ENCODE results near the gene ATOH1.

The ATOH1 gene, protein sequence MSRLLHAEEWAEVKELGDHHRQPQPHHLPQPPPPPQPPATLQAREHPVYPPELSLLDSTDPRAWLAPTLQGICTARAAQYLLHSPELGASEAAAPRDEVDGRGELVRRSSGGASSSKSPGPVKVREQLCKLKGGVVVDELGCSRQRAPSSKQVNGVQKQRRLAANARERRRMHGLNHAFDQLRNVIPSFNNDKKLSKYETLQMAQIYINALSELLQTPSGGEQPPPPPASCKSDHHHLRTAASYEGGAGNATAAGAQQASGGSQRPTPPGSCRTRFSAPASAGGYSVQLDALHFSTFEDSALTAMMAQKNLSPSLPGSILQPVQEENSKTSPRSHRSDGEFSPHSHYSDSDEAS

DNA sequence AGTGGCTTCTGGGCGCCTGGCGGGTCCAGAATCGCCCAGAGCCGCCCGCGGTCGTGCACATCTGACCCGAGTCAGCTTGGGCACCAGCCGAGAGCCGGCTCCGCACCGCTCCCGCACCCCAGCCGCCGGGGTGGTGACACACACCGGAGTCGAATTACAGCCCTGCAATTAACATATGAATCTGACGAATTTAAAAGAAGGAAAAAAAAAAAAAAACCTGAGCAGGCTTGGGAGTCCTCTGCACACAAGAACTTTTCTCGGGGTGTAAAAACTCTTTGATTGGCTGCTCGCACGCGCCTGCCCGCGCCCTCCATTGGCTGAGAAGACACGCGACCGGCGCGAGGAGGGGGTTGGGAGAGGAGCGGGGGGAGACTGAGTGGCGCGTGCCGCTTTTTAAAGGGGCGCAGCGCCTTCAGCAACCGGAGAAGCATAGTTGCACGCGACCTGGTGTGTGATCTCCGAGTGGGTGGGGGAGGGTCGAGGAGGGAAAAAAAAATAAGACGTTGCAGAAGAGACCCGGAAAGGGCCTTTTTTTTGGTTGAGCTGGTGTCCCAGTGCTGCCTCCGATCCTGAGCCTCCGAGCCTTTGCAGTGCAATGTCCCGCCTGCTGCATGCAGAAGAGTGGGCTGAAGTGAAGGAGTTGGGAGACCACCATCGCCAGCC is at the start of gene ATOH1:
TSS of gene ATOH1 (plus strand) at position 422 of the 663 bp plus-strand sequence. CDS start at position 596, 174 bp downstream.
- Histone ChIP-seq H3K9me3 (ENCODE audit: low read length) (no peaks in the 10 kb centered on the region), H3K4me1 (ENCODE audit: insufficient read depth, low read length) (peaks cover 26% of the 10 kb centered on the region), H3K36me3 (ENCODE audit: insufficient read depth, low read length) (no peaks in the 10 kb centered on the region), H3K27me3 (ENCODE audit: insufficient read depth, low read length) (peaks cover 90% of the 10 kb centered on the region), H3K4me3 (ENCODE audit: low read length) (peak within 1 kb of the TSS; percentile 44), H2AFZ (ENCODE audit: low read depth, low read length) (peak within 1 kb of the TSS; percentile 93)

DNA sequence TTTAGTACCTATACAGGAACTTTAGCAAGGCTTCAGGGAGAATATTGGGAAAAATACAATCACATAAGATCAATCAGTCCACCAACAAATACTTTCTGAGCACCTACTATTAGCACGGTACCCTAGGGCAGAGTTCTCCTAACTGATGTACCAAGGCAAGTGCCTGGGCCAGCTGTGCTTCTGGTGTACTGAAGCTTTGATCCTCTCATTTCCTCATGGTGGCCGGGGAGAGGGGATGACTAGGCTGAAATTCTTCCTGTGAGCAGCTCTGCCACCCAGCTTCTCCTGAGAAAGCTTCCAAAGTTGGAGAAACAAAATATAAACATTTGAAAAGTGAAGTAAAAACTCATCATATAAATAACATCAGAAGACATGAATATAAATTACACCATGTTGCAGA is 49.3 kb upstream of the ATOH1 start:
- H3K9me3 ChIP-seq (ENCODE audit: low read length) = no peaks in the 10 kb centered on the region
- no peaks in the 10 kb centered on the region for H3K27me3 ChIP-seq (ENCODE audit: insufficient read depth, low read length)
- no peaks in the 10 kb centered on the region for H3K4me1 ChIP-seq (ENCODE audit: insufficient read depth, low read length)
- H3K36me3 ChIP-seq (ENCODE audit: insufficient read depth, low read length) = no peaks in the 10 kb centered on the region
- no peak overlapping the region for H2AFZ ChIP-seq (ENCODE audit: low read depth, low read length)
- H3K4me3 ChIP-seq (ENCODE audit: low read length) = no peak overlapping the region

DNA sequence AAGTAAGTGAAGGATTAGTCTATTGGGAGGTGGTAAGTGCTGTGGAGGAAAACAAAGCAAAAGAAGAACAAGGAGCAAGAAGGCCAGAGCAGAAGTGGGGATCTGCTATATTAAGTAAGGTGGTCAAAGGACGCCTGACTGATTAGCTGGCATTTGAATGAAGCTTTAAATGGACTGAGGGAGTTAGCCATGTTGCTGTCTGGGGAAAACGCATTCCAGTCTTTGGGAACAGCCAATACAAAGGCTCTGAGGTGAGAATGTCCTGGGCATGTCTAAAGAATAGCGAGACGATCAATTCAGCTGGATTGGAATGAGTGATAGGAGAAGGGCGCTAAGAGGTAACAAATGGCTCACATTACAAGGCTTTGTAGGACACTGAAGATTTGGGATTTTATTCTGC is 48.5 kb upstream of the ATOH1 start:
- Histone ChIP-seq H3K9me3 (ENCODE audit: low read length) (no peaks in the 10 kb centered on the region), H3K4me3 (ENCODE audit: low read length) (no peak overlapping the region), H3K36me3 (ENCODE audit: insufficient read depth, low read length) (no peaks in the 10 kb centered on the region), H3K4me1 (ENCODE audit: insufficient read depth, low read length) (no peaks in the 10 kb centered on the region), H2AFZ (ENCODE audit: low read depth, low read length) (no peak overlapping the region), H3K27me3 (ENCODE audit: insufficient read depth, low read length) (no peaks in the 10 kb centered on the region)

DNA sequence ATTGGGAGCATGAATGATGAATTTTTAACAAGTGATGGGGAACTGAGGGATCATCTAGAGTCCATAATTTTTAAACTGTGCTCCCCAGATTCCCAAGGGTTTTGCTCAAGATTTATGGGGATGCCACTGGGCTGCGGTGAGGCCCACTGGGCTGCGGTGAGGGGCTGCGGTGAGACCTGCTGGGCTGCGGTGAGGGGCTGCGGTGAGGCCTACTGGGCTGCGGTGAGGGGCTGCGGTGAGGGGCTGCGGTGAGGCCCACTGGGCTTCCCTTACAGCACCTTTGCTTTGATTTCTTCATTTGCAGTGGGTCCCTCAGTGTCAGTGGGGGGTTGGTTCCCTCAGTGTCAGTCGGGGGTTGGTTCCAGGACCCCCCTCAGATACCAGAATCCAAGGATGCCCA is 47.4 kb upstream of the ATOH1 start:
- no peaks in the 10 kb centered on the region for H3K4me1 ChIP-seq (ENCODE audit: insufficient read depth, low read length)
- H3K4me3 ChIP-seq (ENCODE audit: low read length) = no peak overlapping the region
- H3K27me3 ChIP-seq (ENCODE audit: insufficient read depth, low read length) = no peaks in the 10 kb centered on the region
- no peaks in the 10 kb centered on the region for H3K36me3 ChIP-seq (ENCODE audit: insufficient read depth, low read length)
- H2AFZ ChIP-seq (ENCODE audit: low read depth, low read length) = no peak overlapping the region
- H3K9me3 ChIP-seq (ENCODE audit: low read length) = no peaks in the 10 kb centered on the region

DNA sequence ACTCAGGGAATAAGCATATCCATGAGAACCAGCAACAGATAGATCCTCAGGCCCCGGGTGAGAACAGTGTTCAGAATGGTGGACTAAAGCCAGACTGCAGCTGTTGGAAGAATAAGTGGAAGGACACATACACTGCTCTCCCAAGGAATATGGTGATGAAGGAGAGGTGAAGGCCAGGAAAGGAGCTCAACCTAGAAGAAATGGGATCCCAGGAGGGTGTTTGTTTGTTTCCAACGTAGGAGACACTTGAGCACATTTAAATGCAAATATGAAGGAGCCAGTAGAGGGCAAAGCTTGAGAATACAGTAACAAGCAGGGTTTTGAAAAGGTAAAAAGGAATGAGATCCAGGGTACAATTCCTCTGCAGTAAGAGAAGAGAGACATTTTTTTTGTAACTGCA is 42.4 kb upstream of the ATOH1 start:
- no peaks in the 10 kb centered on the region for H3K36me3 ChIP-seq (ENCODE audit: insufficient read depth, low read length)
- H3K4me3 ChIP-seq (ENCODE audit: low read length) = no peak overlapping the region
- H3K9me3 ChIP-seq (ENCODE audit: low read length) = no peaks in the 10 kb centered on the region
- no peaks in the 10 kb centered on the region for H3K27me3 ChIP-seq (ENCODE audit: insufficient read depth, low read length)
- H2AFZ ChIP-seq (ENCODE audit: low read depth, low read length) = no peak overlapping the region
- no peaks in the 10 kb centered on the region for H3K4me1 ChIP-seq (ENCODE audit: insufficient read depth, low read length)

DNA sequence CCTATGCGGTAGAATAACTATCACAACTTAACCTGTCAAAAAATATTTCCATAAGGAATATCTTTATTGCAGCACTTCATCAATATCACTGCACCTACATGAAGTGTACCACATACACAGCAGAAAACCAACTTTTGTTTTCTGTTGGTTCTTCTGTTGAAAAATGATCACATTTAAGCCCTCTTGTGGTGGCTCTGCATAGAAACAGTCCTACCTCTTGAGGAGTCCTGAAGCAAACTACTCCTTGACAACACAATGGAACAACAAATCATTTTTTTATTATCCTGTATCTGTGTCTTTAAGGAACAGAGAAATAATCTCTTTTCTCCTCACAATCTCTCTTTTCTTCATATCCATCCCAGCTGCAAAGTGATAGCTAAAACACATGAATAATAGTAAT is 39.8 kb upstream of the ATOH1 start:
- Histone ChIP-seq H3K9me3 (ENCODE audit: low read length) (no peaks in the 10 kb centered on the region), H3K27me3 (ENCODE audit: insufficient read depth, low read length) (no peaks in the 10 kb centered on the region), H2AFZ (ENCODE audit: low read depth, low read length) (no peak overlapping the region), H3K4me3 (ENCODE audit: low read length) (no peak overlapping the region), H3K36me3 (ENCODE audit: insufficient read depth, low read length) (no peaks in the 10 kb centered on the region), H3K4me1 (ENCODE audit: insufficient read depth, low read length) (no peaks in the 10 kb centered on the region)

DNA sequence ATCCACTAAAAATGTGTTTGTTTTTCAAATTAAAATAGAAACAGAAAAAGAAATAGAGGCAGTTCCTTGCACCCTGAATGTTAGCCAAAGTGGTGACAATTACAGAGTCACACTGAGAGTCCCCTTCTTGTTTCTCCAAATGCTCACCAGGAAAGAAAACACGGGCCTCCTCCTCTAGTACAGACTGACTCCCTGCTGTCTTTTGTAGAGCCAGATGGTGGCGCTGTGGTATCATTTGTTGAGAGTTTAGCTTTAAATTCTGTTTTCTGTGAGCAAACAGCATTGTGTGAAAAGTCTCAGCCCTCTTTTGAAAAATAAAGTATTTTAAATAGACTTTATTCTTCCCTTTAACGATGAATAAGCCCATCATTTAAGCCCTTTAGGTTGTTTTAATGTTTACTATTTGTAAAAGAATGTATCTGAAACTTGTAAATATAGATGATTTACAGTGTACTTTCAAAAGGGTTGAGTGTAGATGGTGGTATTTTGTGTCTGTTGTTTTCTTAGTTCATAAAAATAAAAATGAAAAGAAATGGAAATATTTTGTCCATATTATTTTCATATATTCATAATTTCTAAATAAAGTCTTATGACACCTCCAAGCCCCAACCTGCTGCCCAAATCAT is 36.9 kb upstream of the ATOH1 start:
- Histone ChIP-seq H3K4me3 (ENCODE audit: low read length) (no peak overlapping the region), H3K9me3 (ENCODE audit: low read length) (no peaks in the 10 kb centered on the region), H3K4me1 (ENCODE audit: insufficient read depth, low read length) (peaks cover 9% of the 10 kb centered on the region), H3K27me3 (ENCODE audit: insufficient read depth, low read length) (peaks cover 3% of the 10 kb centered on the region), H3K36me3 (ENCODE audit: insufficient read depth, low read length) (no peaks in the 10 kb centered on the region), H2AFZ (ENCODE audit: low read depth, low read length) (no peak overlapping the region)

DNA sequence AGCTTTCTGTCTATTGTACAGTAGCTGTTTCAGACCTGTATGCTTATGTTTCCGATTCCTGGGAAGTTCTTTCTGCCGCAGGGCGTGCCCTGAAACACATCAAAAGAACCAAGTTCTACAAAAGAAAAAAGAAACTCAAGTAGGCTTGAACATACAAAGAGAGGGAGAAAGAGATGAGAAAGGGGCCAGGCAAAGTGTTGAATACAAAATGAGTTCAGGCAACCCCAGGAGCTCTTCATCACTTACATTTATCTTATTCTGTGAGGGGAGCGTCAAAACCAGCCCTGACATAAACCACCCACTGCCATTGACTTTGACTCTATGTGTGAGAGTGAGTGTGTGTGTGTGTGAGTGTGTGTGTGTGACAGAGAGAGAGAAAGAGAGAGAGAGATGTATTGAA is 26.5 kb upstream of the ATOH1 start:
- H3K27me3 ChIP-seq (ENCODE audit: insufficient read depth, low read length) = peaks cover 12% of the 10 kb centered on the region
- H3K36me3 ChIP-seq (ENCODE audit: insufficient read depth, low read length) = no peaks in the 10 kb centered on the region
- no peaks in the 10 kb centered on the region for H3K9me3 ChIP-seq (ENCODE audit: low read length)
- H3K4me1 ChIP-seq (ENCODE audit: insufficient read depth, low read length) = peaks cover 3% of the 10 kb centered on the region
- no peak overlapping the region for H3K4me3 ChIP-seq (ENCODE audit: low read length)
- no peak overlapping the region for H2AFZ ChIP-seq (ENCODE audit: low read depth, low read length)

DNA sequence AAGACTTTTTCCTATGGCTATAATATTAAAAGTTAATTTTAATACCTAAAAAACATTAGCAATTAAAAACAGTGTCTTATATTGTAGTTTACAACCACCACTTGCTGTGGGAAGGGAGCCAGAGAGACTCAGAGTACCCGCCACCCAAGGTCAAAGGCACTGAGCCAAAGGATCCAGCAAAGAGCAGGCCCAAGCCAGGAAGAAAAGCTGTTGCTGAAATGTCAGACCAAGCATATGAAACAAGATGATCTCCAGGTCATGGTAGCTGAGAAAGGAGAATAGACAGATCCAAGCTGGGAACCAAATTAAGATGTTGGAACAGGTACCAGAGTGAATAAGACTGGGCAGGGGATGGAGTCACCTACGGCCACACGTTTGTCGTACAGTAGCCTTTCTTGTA is 18.8 kb upstream of the ATOH1 start:
- no peak overlapping the region for H3K4me3 ChIP-seq (ENCODE audit: low read length)
- H3K36me3 ChIP-seq (ENCODE audit: insufficient read depth, low read length) = no peaks in the 10 kb centered on the region
- no peak overlapping the region for H2AFZ ChIP-seq (ENCODE audit: low read depth, low read length)
- no peaks in the 10 kb centered on the region for H3K4me1 ChIP-seq (ENCODE audit: insufficient read depth, low read length)
- peaks cover 13% of the 10 kb centered on the region for H3K27me3 ChIP-seq (ENCODE audit: insufficient read depth, low read length)
- no peaks in the 10 kb centered on the region for H3K9me3 ChIP-seq (ENCODE audit: low read length)

DNA sequence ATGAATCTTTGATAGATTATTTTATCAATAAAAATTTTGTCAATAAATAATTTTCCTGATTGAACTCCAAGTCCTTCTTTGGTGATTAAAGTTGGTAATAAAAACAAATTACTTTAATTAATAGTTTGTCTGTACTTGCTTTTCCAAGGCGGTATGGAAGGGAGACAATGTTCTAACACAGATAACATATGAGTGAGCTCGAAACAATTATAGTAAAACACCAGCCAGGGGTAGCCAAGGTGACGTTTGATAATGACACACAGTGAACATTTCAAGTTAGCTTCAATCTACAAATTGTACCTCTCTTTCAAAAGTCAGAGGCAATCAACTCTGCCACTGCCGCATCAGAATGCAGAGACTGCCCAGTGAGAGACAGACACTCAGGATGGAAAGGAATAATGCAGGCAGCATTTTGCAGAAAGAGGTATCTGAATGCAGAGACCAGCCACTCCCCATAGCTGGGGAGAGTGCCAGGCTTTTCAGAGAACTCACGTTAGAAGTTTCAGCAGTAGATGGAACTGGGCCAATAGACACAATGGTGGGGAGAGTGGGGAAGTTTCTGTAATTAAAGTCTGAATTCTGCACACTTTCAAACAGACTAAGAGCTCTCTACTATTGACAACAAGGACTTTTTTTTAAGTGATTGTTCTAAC is 18.1 kb upstream of the ATOH1 start:
- Histone ChIP-seq H3K36me3 (ENCODE audit: insufficient read depth, low read length) (no peaks in the 10 kb centered on the region), H3K4me1 (ENCODE audit: insufficient read depth, low read length) (no peaks in the 10 kb centered on the region), H3K27me3 (ENCODE audit: insufficient read depth, low read length) (peaks cover 13% of the 10 kb centered on the region), H3K4me3 (ENCODE audit: low read length) (no peak overlapping the region), H3K9me3 (ENCODE audit: low read length) (no peaks in the 10 kb centered on the region), H2AFZ (ENCODE audit: low read depth, low read length) (no peak overlapping the region)

DNA sequence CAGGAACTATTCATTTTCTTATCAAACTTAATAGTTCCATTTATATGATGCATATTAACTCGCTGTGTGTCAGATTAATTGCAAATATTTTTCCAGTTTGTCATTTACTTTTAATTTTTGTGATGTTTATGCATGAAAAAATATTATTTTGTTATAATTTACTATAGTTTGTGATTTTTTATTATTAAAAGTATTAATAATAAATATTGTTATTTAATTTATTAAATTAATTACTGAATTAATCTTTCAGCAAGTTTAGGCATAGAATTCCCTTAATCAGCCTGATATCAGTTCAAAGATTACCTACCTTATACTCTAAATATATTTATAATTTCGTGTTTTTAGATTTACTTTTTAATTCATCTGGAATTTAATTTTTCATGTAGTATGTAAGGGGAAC is 15.5 kb upstream of the ATOH1 start:
- no peak overlapping the region for H2AFZ ChIP-seq (ENCODE audit: low read depth, low read length)
- no peaks in the 10 kb centered on the region for H3K36me3 ChIP-seq (ENCODE audit: insufficient read depth, low read length)
- H3K9me3 ChIP-seq (ENCODE audit: low read length) = no peaks in the 10 kb centered on the region
- no peaks in the 10 kb centered on the region for H3K4me1 ChIP-seq (ENCODE audit: insufficient read depth, low read length)
- H3K27me3 ChIP-seq (ENCODE audit: insufficient read depth, low read length) = peaks cover 5% of the 10 kb centered on the region
- H3K4me3 ChIP-seq (ENCODE audit: low read length) = no peak overlapping the region

DNA sequence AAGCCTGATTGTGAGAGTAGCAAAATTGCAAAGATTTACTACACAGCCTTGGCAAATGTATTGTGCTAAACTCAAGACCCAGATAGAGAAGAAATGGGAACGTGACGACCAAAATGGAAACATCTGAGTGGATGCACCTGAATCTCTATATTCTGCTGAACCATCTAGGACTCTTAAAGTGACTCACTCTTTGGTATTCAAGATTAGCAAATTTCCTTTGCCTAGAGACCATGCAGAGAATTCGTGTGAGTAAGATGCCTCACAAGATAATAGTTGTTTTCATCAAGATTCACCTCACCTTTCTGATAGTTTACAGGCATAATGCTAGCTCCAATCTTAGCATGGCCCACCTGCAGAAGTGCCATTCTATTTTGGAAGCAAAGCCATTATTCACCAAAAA is 14.4 kb upstream of the ATOH1 start:
- Histone ChIP-seq H3K4me3 (ENCODE audit: low read length) (no peak overlapping the region), H3K27me3 (ENCODE audit: insufficient read depth, low read length) (peaks cover 3% of the 10 kb centered on the region), H3K36me3 (ENCODE audit: insufficient read depth, low read length) (no peaks in the 10 kb centered on the region), H3K9me3 (ENCODE audit: low read length) (no peaks in the 10 kb centered on the region), H3K4me1 (ENCODE audit: insufficient read depth, low read length) (no peaks in the 10 kb centered on the region), H2AFZ (ENCODE audit: low read depth, low read length) (no peak overlapping the region)

DNA sequence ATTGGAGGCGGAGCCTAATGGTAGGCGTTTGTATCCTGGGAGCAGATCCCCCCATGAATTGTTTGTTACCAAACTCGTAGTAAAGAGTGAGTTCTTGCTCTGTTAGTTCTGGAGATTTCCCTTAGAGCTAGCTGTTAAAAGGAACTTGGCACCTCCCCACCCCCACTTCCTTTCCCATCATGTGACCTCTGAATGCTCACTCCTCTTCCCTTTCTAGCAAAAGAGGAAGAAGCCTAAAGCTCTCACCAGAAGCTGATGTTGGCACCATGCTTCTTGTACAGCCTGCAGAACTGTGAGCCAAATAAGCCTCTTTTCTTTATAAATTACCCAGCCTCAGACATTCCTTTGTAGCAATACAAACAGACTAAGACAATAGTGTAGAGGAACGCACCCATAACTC is 13.8 kb upstream of the ATOH1 start:
- Histone ChIP-seq H3K4me1 (ENCODE audit: insufficient read depth, low read length) (no peaks in the 10 kb centered on the region), H3K27me3 (ENCODE audit: insufficient read depth, low read length) (peaks cover 3% of the 10 kb centered on the region), H3K36me3 (ENCODE audit: insufficient read depth, low read length) (no peaks in the 10 kb centered on the region), H3K9me3 (ENCODE audit: low read length) (no peaks in the 10 kb centered on the region), H3K4me3 (ENCODE audit: low read length) (no peak overlapping the region), H2AFZ (ENCODE audit: low read depth, low read length) (no peak overlapping the region)

Data from neuron (in vitro differentiated cells).